Keratinocyte (primary cell): ENCODE measurements around the gene STX16. TPM values are rescaled to one million over a fixed set of nuclear protein-coding genes. Genes with fewer than 3 reads are reported as not detected.

Experiments
- DNase-seq: peaks from one replicate; pipeline ENCODE4 v3.0.0-alpha.2; 2011; ENCODE audit warnings: low read depth, missing footprints, low spot score
- FAIRE-seq: peaks from 2 replicates; lab custom pipeline; 2011; peaks lifted over from hg19 to GRCh38; lab: Jason Lieb, UNC
- H2AFZ ChIP-seq: 2 replicates; pipeline ENCODE4 v1.6.0; 2012; ENCODE audit warnings: low read length, control low read depth, inconsistent platforms; ENCODE audit not compliant: control insufficient read depth
- H3K27ac ChIP-seq: 2 replicates; pipeline ENCODE4 v1.5.1; 2011; ENCODE audit warnings: low read length; ENCODE audit not compliant: control insufficient read depth, insufficient read depth
- H3K27me3 ChIP-seq: 3 replicates; pipeline ENCODE4 v1.6.0; 2011; ENCODE audit warnings: low read length; ENCODE audit not compliant: control insufficient read depth, insufficient read depth; ENCODE audit errors: extremely low read depth
- H3K36me3 ChIP-seq, 2 experiments: 2 replicates in 1 of 2; 3 replicates in 1 of 2; pipeline ENCODE4 v1.5.1; 2011; ENCODE audit warnings: low read length in 2 of 2, mild to moderate bottlenecking in 1 of 2; ENCODE audit not compliant: control insufficient read depth in 2 of 2, insufficient read depth in 2 of 2; ENCODE audit errors: extremely low read depth in 1 of 2
- H3K4me1 ChIP-seq: 3 replicates; pipeline ENCODE4 v1.5.1; 2011; ENCODE audit warnings: low read length; ENCODE audit not compliant: control insufficient read depth, insufficient read depth; ENCODE audit errors: extremely low read depth
- H3K4me2 ChIP-seq: 3 replicates; pipeline ENCODE4 v1.6.0; 2011; ENCODE audit warnings: low read depth, low read length; ENCODE audit not compliant: control insufficient read depth, insufficient read depth; ENCODE audit errors: extremely low read depth
- H3K4me3 ChIP-seq, 3 experiments: fragments of 200-600 bp in 1 of 3; sonication (generic) in 1 of 3; 2 replicates in 2 of 3; 3 replicates in 1 of 3; pipeline ENCODE4 v1.5.1; 2011 to 2016; ENCODE audit warnings: low read length in 3 of 3, mild to moderate bottlenecking in 3 of 3, control low read depth in 2 of 3, inconsistent platforms in 1 of 3, low read depth in 1 of 3, mixed read lengths in 1 of 3, mixed run types in 1 of 3, moderate library complexity in 1 of 3; ENCODE audit not compliant: control insufficient read depth in 2 of 3, insufficient read depth in 2 of 3; ENCODE audit errors: extremely low read depth in 1 of 3
- H3K79me2 ChIP-seq: 2 replicates; pipeline ENCODE4 v1.6.0; 2012; ENCODE audit warnings: low read length; ENCODE audit not compliant: control insufficient read depth, insufficient read depth
- H3K9ac ChIP-seq: 3 replicates; pipeline ENCODE4 v1.6.0; 2011; ENCODE audit warnings: low read length; ENCODE audit not compliant: control insufficient read depth, insufficient read depth; ENCODE audit errors: extremely low read depth
- H3K9me1 ChIP-seq: 3 replicates; pipeline ENCODE4 v1.6.0; 2011; ENCODE audit warnings: low read length; ENCODE audit not compliant: control insufficient read depth, insufficient read depth; ENCODE audit errors: extremely low read depth
- H3K9me3 ChIP-seq: 2 replicates; pipeline ENCODE4 v1.5.1; 2012; ENCODE audit warnings: low read depth, low read length; ENCODE audit not compliant: control insufficient read depth
- H4K20me1 ChIP-seq: 3 replicates; pipeline ENCODE4 v1.6.0; 2011; ENCODE audit warnings: low read length; ENCODE audit not compliant: control insufficient read depth, insufficient read depth; ENCODE audit errors: extremely low read depth
- EZH2 ChIP-seq: IDR thresholded peaks from one replicate; pipeline ENCODE4 v1.6.1; 2012; ENCODE audit warnings: inconsistent platforms, mild to moderate bottlenecking, low read length, moderate library complexity
- dilution Hi-C: fragments of 300-500 bp; cut with MboI; formaldehyde crosslinking; loops from one replicate; pipeline ENCODE4 v1.7.0; 2020; ENCODE audit warnings: low sequenced_read_pairs; ENCODE audit not compliant: extremely low pct_ligation_motif_present
- polyA plus RNA-seq, 5 experiments: library from polyadenylated mRNA; depleted of rRNA in 3 of 5; stranded (reverse) in 3 of 5; stranded (forward) in 1 of 5; unstranded in 1 of 5; fragments of >200 nt; gene quantifications; 1 replicate in 1 of 5; 2 replicates in 3 of 5; 3 replicates in 1 of 5; pipeline versions ENCODE4 v1.2.1 to v1.2.3, GENCODE V29; 2011 to 2012; ENCODE audit warnings: missing spikeins in 2 of 5, low read depth in 1 of 5, low replicate concordance in 1 of 5
- TF ChIP-seq, protein P1 (sequence below), 3 experiments: IDR thresholded peaks in 1 of 3; conservative IDR thresholded peaks in 1 of 3; optimal IDR thresholded peaks in 1 of 3; 2 replicates in 2 of 3; 3 replicates in 1 of 3; pipeline versions ENCODE3 to v1.5.1; 2011; ENCODE audit warnings: low read length in 3 of 3, mild to moderate bottlenecking in 3 of 3, moderate library complexity in 2 of 3, control low read depth in 1 of 3, inconsistent platforms in 1 of 3; ENCODE audit not compliant: insufficient read depth in 2 of 3; ENCODE audit errors: extremely low read depth in 1 of 3

Gene STX16
- polyA plus RNA-seq, 1 donor (not counting 4 experiments of a cell fraction or from before 2014, with no cell fraction given): 69.7 TPM

DNA sequence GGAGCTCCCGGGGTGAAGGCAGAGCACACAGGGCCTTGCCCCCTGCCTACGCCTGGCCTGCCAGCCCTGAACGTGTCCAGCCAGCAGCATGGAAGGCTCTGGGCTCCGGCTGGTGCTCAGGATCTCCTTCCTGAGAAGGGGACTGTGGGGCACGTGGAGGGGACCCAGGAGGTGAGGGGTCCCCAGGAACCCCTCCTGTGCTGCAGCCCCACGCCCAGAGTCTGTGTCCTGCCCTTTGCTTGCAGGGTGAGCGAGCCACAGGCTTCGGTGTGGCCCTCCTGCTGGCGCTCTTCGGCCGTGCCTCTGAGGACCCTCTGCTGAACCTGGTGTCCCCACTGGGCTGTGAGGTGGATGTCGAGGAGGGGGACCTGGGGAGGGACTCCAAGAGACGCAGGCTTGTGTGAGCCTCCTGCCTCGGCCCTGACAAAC lies 63.9 kb downstream of the STX16 start:
- H2AFZ ChIP-seq: no peak overlapping the region
- H3K9ac ChIP-seq: no peak overlapping the region
- no peaks in the 10 kb centered on the region for H3K79me2 ChIP-seq
- no peak overlapping the region for H3K27ac ChIP-seq
- H3K9me3 ChIP-seq: no peaks in the 10 kb centered on the region
- H3K4me1 ChIP-seq: no peaks in the 10 kb centered on the region
- no peaks in the 10 kb centered on the region for H3K9me1 ChIP-seq
- dilution Hi-C loops: no loop called here
- H3K36me3 ChIP-seq: no peaks in the 10 kb centered on the region
- TF ChIP-seq, protein P1, sequence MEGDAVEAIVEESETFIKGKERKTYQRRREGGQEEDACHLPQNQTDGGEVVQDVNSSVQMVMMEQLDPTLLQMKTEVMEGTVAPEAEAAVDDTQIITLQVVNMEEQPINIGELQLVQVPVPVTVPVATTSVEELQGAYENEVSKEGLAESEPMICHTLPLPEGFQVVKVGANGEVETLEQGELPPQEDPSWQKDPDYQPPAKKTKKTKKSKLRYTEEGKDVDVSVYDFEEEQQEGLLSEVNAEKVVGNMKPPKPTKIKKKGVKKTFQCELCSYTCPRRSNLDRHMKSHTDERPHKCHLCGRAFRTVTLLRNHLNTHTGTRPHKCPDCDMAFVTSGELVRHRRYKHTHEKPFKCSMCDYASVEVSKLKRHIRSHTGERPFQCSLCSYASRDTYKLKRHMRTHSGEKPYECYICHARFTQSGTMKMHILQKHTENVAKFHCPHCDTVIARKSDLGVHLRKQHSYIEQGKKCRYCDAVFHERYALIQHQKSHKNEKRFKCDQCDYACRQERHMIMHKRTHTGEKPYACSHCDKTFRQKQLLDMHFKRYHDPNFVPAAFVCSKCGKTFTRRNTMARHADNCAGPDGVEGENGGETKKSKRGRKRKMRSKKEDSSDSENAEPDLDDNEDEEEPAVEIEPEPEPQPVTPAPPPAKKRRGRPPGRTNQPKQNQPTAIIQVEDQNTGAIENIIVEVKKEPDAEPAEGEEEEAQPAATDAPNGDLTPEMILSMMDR (optimal IDR thresholded peaks at IDR 0.05 in 1 of 3, IDR thresholded peaks at IDR 0.05 in 1 of 3, conservative IDR thresholded peaks at IDR 0.05 in 1 of 3; ENCODE audit: extremely low read depth in 1 of 3, insufficient read depth in 2 of 3, low read length in 3 of 3): no peak
- no peak for TF ChIP-seq EZH2
- no peak overlapping the region for H3K4me3 ChIP-seq
- H4K20me1 ChIP-seq: no peaks in the 10 kb centered on the region
- H3K4me2 ChIP-seq: no peak overlapping the region
- no peak for DNase-seq
- no peak for FAIRE-seq
- H3K27me3 ChIP-seq: peaks cover 3% of the 10 kb centered on the region

DNA sequence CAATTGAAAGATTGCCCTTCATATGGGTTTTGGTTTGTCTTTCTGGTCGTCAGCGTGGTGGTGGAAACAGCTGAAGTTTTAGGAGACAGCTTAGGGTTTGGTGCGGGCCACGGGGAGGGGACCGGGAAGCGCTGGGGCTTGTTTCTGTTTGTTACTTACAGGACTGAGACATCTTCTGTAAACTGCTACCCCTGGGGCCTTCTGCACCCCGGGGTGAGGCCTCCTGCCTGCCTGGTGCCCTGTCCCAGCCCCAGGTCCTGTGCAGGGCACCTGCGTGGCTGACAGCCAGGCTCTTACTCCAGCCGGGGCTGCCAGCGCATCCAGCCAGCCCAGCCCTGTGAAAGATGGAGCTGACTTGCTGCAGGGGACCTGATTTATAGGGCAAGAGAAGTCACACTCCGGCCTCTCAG lies 64.3 kb downstream of the STX16 start:
- Histone ChIP-seq H3K4me1 (no peaks in the 10 kb centered on the region), H3K9ac (no peak overlapping the region), H3K4me3 (no peak overlapping the region), H3K27ac (no peak overlapping the region), H3K79me2 (no peaks in the 10 kb centered on the region), H3K4me2 (no peak overlapping the region), H3K27me3 (peaks cover 3% of the 10 kb centered on the region), H3K9me1 (no peaks in the 10 kb centered on the region), H3K36me3 (no peaks in the 10 kb centered on the region), H4K20me1 (no peaks in the 10 kb centered on the region), H3K9me3 (no peaks in the 10 kb centered on the region), H2AFZ (no peak overlapping the region)
- FAIRE-seq: no peak
- dilution Hi-C loops: no loop called here
- TF ChIP-seq, protein P1 (optimal IDR thresholded peaks at IDR 0.05 in 1 of 3, IDR thresholded peaks at IDR 0.05 in 1 of 3, conservative IDR thresholded peaks at IDR 0.05 in 1 of 3; ENCODE audit: extremely low read depth in 1 of 3, insufficient read depth in 2 of 3, low read length in 3 of 3): no peak
- no peak for TF ChIP-seq EZH2
- DNase-seq: no peak
